HG03159 (cell line): ENCODE data around the gene TMEM121B.

Experiments
- ATAC-seq: cut with Tn5 transposase; IDR thresholded peaks from one replicate; pipeline ENCODE4 v1.9.1; 2021; ENCODE audit warnings: mild to moderate bottlenecking, moderate library complexity; ENCODE audit not compliant: unreplicated experiment

Gene TMEM121B

DNA sequence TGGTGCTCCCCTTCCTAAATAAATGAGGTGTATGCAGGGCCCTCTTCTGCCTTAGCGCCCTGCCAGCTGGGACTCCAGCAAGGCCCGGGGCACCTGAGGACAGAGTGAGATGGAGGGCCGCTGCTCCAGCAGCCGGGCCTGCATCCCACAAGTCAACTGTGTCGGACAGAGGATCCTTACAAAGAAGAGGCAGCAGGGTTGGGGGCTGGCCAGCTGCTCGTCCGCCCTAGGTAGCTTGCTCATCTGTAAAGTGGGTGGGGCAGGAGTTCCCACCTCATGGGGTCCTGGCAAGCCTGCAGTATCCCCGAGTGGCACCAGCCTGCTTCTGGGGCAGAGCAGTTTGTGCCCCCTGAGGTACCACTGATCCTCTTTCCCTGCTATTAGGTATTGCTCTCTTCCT is 7.6 kb downstream of the TMEM121B start:
- ATAC-seq: no peak

DNA sequence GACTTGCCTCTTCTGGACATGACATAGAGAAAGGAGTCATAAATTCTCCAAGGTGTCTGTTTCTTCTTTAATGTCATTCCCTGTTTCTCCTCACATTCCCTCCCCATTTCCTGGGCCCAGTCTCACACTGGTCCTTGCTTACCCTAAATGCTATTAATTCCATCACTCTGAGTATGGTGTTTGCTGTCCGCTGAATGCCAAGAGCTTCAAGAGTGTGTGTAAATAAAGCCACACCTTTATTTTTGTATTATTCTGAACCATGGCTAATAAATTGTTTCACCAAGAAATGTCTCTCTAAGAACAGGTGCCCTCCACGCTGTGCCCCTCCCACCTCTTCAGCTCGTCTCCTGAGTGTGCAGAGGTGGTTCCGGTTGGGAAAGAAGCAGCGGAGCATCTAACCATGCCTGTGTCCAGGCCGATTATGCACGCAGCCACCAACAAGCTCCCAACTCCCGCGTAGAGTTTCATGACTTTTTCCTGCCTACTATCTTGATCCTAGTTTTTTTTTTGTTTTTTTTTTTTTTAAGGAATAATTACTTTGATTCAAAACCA is 8.6 kb downstream of the TMEM121B start:
- no peak for ATAC-seq

DNA sequence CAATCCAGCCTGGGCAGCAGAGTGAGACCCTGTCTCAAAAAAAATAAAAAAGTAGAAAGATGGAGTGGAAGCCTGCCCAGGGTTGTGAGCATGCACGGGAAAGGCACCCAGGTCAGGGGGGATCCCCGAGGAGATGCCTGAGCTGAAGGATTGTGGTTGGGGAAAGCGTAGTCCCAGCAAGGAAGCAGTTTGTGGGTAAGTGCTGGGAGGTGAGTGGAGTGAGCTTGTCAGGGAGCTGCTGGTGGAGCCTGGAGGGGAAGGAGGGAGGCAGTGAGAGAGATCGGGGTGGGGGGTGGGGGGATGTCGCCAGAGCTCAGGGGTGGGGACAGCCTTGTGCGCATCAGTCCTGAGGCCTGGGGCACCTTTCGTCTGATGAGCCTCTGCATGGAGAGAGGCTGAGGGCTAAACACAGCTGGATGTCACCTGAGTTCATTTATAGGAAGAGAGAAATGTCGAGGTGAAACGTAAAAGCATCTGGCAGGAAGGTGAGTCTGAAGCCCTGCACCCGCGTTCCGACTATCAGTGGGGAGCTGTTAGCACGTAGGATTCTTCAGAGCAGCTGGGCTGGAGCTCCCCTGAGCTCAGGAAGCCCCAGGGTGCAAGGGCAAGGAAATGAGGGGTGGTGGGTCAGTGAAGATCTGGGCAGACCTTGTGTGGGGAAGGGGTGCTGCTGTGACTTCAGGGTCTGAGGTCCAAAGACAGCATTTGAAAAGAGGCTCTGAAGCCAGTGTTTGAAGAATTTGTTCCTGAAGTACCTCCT is 10.2 kb downstream of the TMEM121B start:
- no peak for ATAC-seq

DNA sequence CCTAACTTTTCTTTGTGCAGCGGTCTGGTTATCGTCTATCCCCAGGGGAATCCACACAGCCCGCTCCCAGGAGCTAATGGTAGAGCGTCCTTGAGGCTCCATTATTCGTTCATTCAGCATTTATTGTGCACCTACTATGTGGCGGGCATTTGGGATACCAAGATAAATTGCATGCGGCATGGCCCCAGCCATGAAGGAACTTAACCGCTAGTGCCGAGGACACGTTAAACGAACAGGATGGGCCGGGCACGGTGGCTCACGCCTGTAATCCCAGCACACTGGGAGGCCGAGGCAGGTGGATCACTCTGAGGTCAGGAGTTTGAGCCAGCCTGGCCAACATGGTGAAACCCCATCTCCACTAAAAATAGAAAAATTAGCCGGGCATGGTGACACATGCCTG is 11.2 kb downstream of the TMEM121B start:
- ATAC-seq: no peak

DNA sequence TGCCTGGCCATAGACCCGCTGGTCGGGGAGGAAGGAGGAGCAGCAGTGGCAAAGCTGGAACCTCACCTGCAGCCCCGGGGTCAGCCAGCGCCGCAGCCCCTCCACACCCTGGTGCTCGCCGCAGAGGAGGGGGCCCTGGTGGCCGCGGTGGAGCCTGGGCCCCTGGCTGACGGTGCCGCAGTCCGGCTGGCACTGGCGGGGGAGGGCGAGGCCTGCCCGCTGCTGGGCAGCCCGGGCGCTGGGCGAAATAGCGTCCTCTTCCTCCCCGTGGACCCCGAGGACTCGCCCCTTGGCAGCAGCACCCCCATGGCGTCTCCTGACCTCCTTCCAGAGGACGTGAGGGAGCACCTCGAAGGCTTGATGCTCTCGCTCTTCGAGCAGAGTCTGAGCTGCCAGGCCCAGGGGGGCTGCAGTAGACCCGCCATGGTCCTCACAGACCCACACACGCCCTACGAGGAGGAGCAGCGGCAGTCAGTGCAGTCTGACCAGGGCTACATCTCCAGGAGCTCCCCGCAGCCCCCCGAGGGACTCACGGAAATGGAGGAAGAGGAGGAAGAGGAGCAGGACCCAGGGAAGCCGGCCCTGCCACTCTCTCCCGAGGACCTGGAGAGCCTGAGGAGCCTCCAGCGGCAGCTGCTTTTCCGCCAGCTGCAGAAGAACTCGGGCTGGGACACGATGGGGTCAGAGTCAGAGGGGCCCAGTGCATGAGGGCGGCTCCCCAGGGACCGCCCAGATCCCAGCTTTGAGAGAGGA is 11.9 kb downstream of the TMEM121B start:
- no peak for ATAC-seq

DNA sequence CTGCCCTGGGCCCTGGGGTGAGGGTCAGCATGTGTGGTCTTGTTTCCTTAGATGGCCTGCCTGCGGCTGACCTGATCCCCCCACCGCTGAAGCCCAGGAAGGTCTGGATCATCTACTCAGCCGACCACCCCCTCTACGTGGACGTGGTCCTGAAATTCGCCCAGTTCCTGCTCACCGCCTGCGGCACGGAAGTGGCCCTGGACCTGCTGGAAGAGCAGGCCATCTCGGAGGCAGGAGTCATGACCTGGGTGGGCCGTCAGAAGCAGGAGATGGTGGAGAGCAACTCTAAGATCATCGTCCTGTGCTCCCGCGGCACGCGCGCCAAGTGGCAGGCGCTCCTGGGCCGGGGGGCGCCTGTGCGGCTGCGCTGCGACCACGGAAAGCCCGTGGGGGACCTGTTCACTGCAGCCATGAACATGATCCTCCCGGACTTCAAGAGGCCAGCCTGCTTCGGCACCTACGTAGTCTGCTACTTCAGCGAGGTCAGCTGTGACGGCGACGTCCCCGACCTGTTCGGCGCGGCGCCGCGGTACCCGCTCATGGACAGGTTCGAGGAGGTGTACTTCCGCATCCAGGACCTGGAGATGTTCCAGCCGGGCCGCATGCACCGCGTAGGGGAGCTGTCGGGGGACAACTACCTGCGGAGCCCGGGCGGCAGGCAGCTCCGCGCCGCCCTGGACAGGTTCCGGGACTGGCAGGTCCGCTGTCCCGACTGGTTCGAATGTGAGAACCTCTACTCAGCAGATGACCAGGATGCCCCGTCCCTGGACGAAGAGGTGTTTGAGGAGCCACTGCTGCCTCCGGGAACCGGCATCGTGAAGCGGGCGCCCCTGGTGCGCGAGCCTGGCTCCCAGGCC is 12.7 kb downstream of the TMEM121B start:
- no peak for ATAC-seq

DNA sequence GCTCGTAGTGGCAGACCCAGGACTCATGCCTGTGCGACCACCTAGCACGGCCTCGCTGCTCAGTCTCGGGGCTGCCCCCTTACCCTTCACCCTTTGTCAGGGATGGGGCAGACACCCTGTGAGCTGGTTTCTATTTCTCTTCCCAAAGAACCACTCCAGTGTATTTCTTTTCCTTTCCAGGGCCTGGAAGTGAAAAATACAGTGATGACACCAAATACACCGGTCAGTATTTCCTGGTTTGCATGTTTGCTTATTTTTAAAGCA is 13.7 kb downstream of the TMEM121B start:
- ATAC-seq: no peak

DNA sequence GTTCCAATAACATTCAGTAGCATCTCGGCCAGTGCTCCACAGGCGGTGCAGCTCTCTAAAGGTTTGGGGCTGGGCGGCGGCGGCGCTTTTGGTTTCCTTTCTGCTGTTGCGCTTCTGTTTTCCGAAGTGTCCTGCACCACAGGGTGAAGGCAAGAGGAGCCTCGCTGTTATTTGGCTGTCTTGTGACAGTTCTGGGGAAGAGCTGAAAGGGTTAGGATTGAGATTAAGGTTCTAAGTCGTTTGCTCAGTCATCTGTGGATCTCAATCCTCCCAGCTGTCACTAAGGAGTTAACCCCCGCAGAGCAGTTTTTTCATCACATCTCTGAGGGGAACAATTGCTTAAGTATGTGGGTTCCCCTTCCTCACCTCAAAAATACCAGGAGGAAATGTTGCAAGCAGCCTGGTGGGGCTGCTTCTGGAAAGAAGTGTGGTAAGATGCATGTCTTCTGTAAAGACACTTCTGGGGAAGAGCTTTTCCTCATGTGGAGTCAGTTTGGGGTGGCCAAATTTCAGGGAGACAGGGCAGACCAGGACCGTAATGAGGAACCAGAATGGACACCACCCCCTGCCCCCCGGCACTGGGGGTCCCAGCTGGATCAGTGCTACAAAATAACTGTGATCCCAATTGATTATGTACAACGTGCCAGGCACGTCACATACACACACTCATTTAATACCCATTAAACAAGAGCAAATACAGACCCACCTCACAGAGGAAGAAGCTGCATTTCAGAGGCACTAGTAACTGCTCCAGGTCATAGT is 14.2 kb downstream of the TMEM121B start:
- ATAC-seq: no peak

DNA sequence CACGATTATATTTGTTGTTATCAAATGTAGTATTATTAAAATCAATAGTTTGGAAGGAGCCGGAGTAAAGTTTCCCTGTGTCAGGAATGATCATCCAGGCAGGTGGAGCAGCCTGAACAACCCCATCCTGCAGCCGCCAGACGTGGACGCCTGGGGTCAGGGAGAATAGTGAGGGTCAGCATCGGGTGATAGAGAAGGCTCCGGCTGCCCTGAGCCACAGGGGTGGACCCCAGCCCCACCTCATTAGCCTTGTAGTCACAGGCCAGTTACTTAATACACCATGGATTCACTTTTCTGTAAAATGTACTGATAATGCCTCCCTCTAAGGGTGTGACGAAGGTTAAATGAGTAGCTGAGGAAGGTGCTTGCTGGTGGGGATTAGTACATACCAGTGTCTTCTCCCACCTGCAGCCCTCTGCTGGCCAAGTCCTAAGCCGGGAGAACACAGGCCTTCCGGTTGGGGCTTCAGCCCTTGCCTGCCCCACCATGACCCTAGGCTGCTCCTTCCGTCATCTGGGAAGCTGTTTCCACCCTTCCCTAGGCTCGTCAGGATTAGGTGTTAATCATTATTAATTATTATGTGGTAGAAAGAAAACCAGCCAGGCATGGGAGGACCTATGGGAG is 14.9 kb downstream of the TMEM121B start:
- ATAC-seq: no peak

DNA sequence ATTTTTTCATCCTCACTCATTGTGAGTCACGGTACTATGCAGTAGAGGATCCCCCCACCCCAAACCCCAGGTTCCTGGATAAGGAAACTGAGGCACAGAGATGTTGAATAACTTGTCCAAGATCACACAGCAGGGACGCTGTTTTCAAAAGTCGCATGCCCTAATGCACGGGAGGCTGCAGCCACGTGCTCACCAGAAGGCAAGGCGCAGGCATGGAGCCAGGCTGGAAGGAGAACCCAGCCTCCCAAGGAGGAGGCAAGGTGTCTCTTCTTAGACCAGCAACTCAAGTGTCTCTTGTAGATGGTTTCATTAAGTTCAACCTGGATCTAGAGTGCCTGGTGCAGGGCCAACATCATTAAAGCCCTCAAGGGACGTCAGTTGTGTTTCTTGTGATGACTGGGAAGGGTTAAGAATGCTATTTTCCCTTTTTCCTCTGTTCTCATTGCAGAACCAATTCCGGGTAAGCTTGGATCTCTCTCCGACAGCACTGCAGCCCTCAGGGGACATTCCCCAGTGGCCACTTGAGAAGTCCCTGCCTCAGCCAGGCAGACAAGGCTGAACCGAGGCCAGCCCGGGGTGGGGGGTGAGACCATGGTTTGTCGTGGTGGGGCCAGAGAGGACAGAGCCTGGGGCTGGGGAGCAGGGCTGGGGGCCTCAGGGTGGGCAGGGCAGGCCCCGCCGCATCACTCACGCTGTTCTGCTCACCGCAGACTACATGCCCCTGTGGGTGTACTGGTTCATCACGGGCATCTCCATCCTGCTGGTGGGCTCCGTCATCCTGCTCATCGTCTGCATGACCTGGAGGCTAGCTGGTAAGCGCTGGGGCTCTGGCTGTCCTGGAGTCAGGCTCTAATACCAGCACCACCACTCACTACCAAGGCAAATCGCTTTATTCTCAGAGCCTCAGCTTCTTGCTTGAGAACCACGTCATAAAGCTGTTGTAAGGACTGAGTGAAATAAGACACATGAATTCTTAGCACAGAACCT is 15.7 kb downstream of the TMEM121B start:
- ATAC-seq: no peak

DNA sequence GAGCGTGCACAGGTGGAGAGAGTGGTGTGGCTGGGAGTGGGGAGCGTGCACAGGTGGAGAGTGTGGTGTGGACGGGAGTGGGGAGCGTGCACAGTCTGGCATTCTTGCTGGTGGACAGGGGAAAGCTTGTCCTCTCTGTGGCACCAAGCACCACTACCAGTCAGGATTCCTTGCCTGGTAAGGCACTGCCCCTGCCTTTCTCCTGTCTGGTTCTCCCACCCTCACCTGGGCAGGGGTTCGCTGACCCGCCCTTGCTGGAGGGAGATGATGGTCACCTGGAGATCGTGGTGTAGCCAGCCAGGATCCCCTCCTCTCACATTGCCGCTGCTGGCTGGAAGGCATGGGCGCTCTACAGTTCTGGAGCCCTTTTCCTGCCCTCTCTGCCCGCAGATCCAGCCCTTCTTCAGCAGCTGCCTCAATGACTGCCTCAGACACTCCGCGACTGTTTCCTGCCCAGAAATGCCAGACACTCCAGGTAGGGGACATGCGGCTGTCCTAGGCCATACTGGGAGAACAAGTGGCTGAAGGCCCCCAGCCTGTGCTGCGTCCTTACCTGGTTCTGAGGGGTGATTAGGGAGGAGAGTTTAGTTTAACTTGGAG is 16.7 kb downstream of the TMEM121B start:
- ATAC-seq: no peak

DNA sequence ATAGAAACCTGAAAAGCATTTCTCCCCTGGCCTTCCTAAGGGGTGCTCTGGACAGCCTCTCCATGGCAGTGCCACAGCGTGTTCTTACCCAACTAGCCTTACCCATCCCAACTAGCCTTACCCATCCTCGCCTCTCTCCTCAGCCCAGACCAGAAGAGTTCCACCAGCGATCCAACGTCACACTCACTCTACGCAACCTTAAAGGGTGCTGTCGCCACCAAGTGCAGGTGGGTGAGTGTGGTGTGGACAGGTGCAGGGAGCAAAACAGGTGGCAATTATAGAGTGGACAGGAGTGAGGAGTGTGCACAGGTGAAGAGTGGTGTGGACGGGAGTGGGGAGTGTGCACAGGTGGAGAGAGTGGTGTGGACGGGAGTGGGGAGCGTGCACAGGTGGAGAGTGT is 17.8 kb downstream of the TMEM121B start:
- ATAC-seq: no peak

DNA sequence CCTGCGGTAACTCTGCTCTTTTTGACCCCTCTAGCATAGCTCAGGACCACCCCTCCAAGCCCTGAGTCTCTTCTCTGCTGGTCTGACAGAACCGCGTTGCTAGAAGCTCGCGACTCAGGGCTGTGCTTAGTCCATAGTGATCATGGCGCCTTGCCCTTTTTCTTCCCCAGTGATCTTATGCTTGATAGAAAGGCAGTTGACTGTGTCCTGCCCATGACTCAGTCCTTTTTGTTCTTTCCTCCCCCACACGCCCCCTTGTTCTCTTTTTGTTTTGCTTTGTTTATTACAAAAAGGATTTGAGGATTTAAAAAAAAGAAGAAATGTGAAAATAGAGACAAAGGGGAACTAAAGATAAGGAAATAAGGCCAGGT is 18.9 kb downstream of the TMEM121B start:
- no peak for ATAC-seq

DNA sequence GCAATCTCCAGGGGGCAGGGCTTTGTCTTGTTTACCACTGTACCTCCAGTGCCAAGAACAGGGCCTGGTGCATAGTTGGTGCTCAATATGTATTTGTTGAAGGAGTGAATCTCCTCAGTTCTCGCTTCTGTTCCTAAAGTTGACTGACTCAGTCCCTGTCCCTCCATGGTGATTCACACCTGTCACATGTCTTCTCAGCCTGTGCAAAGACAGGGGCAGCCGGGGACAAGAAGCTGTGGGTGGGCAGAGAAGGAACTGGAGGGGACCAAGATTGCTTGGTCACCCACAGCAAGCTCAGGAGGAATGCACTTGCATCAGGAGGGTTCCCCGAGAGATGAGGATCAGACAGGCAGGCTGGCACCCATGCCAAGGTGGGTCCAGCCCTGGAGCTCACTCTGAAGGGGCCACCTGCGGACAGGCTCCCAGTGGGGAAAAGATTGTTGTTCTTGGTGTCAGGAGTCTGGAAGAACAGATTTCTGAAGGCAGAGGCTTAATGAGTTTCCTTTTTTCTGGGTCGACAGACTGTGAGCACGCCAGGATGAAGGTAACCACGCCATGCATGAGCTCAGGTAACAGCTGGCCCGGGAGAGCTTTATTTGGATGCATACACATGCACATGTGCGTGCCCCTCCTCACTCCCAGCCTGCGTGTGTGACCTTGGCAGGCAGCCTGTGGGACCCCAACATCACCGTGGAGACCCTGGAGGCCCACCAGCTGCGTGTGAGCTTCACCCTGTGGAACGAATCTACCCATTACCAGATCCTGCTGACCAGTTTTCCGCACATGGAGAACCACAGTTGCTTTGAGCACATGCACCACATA is 19.5 kb downstream of the TMEM121B start:
- no peak for ATAC-seq

DNA sequence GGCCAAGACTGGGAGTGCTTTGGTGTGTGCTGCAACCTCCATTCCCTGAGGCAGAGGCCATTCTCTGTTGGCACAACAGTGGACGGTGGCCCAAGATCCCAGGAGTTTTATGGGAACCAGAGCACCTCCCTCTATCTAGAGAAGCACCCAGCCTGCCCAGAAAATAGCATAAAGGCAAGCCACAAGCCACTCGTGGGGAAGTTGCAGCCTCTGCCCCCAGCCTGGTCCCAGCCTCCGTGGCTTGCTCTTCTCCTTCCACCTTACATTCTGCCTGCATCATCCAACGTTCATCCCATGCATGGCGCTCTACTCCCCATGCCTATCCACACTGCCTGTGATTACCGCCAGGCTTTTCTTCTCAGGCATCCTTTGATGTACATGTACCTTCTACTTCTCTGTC is 20.5 kb downstream of the TMEM121B start:
- no peak for ATAC-seq

DNA sequence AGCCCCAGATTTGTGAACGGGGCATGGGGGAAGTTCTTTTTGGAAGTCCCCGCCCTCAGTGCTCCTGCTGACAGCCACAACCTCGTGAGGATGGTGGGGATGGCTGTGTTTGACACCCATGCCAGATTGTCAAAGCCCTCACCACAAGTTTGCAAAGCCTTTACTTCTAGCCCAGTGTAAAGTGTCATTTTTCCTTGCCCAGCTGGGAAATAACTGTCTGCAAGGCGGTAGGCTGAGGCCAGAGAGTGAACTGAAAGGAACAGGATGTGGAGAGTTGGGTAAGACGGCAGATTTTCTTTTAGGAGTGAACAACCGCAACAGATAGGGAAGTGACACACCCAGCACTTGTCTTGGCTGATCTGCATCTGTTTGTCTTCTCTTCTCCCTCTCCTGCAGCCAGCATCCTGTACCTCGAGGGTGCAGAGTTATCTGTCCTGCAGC is 22.8 kb downstream of the TMEM121B start:
- ATAC-seq: no peak

DNA sequence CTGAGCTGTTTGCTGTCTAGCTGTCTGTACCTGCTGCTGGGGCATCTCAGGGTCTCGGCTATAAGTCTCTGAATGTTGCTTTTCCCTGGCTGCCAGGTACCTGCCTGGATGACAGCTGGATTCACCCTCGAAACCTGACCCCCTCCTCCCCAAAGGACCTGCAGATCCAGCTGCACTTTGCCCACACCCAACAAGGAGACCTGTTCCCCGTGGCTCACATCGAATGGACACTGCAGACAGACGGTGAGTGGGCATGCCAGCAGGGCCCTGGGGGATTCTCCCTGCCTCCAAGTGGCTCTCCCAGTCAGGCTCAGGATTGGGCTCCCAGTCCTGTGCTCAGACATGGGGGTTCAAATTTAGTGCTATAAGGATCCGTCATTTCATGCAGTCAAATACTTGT is 23.5 kb downstream of the TMEM121B start:
- no peak for ATAC-seq

DNA sequence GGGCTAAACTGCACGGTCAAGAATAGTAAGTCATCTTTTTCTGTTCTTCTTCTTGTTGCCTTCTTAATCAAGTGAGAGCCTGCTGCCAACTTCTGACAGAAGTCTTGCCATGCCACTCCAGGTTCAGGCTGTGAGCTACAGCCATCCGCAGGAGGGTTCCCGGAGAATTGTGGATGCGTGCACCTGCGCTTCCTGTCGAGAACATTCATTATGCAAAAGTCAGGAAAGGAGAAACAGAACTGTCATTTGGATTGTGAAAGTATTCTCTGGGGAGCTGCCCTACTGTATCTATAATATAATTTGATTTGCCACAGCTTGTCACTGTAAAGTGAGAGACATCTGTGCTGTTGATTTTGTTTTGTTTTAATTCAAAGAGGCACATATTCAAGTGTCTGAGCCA is 24.1 kb downstream of the TMEM121B start:
- ATAC-seq: no peak
